Cardiac fibroblast (primary cell): ENCODE measurements around the gene TBXA2R.
"Not testable (repeated sequence)": the region's sequence is repeated elsewhere in the genome, so short reads cannot be mapped to it uniquely, and the experiment has no call there.

Experiments
- DNase-seq, 2 donors: peaks; one replicate each; pipeline versions ENCODE4 v3.0.0 to v3.0.0-alpha.2; 2010; ENCODE audit warnings: low read depth in 2 of 2
- H3K4me3 ChIP-seq, 2 donors: replicated peaks in 1 of 2; 1 replicate in 1 of 2; 2 replicates in 1 of 2; pipeline ENCODE4 v1.5.1; 2011; ENCODE audit warnings: low read depth in 2 of 2, low read length in 2 of 2, mild to moderate bottlenecking in 2 of 2, moderate library complexity in 1 of 2
- TF ChIP-seq, protein P1 (sequence below): IDR thresholded peaks from one replicate; pipeline ENCODE4 v1.5.1; 2011; ENCODE audit warnings: low read depth, mild to moderate bottlenecking, low read length, inconsistent platforms

TBXA2R gene

DNA sequence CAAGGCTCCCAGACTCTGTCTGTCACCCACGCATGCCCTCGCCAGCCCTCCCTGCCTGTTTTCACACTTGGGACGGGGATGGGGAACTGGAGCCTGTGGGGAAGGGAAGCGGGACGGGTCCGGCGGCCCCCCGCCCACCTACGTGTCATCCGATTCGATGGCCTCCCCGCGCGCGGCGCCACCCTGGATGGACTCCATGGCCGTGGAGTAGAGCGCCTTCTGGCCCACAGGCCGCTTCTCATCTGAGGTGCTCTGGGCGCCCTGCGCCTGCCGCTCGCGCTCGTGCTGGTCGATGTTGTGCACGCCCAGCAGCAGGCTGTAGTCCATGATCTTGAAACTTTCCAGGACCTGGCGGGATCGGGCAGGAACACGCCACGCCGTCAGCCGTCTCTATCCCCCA lies 45.0 kb upstream of the TBXA2R start:
- no peak for DNase-seq
- no peak overlapping the region for H3K4me3 ChIP-seq
- TF ChIP-seq, protein P1, sequence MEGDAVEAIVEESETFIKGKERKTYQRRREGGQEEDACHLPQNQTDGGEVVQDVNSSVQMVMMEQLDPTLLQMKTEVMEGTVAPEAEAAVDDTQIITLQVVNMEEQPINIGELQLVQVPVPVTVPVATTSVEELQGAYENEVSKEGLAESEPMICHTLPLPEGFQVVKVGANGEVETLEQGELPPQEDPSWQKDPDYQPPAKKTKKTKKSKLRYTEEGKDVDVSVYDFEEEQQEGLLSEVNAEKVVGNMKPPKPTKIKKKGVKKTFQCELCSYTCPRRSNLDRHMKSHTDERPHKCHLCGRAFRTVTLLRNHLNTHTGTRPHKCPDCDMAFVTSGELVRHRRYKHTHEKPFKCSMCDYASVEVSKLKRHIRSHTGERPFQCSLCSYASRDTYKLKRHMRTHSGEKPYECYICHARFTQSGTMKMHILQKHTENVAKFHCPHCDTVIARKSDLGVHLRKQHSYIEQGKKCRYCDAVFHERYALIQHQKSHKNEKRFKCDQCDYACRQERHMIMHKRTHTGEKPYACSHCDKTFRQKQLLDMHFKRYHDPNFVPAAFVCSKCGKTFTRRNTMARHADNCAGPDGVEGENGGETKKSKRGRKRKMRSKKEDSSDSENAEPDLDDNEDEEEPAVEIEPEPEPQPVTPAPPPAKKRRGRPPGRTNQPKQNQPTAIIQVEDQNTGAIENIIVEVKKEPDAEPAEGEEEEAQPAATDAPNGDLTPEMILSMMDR: no peak

DNA sequence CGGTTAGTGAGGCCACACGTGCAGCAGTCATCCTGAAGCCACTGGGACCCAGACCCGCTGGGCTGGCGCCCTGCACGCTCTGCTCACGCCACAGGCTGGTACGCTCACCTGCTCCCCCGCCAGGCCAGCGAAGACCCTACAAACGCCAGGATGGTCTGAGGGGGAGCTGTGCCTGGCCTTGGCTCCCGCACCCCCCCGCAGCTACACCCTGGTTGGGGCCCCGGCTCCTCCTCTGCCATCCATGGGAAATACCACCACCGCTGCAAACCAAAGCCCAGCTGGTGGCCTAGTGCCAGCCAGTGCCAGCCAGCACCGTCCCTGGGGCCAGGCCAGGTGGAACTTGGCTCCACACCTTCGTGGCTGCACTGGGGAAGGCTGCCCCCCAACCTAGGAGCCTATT lies 43.2 kb upstream of the TBXA2R start:
- H3K4me3 ChIP-seq: no peak overlapping the region
- no peak for DNase-seq
- TF ChIP-seq, protein P1: no peak

DNA sequence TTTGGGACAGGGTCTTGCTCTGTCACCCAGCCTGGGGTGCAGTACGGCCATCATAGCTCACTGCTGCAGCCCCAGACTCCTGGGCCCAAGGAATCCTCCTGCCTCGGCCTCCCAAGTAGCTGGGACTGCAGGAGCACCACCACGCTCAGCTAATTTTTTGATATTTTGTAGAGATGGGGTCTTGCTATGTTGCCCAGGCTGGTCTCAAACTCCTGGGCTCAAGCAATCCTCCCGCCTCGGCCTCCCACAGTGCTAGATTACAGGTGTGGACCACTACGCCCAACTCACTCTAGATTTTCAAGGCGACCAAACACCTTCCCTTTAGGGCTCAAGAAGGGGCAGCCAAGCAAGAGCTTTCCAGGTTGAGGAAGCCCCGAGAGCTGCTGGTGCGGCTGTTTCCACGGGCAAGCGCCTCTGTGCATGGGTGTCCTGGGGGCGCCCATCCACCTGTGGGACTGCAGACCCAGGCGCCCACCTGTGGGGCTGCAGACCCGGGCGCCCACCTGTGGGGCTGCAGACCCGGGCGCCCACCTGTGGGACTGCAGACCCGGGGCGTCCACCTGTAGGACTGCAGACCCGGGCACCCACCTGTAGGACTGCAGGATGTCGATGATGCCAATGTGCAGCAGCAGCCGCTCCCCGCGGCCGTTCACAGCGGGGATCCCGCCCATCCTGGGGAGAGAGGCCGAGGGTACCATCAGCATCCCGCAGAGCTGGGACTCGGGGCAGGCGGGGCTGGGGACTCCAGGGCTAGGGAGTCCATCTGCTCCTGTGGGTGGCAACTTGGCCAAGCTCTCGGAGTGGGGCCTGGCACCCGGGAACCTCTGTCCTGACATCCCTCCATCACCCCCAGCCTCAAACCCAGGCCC lies 41.6 kb upstream of the TBXA2R start:
- TF ChIP-seq, protein P1: no peak
- H3K4me3 ChIP-seq: no peak overlapping the region
- DNase-seq: no peak

DNA sequence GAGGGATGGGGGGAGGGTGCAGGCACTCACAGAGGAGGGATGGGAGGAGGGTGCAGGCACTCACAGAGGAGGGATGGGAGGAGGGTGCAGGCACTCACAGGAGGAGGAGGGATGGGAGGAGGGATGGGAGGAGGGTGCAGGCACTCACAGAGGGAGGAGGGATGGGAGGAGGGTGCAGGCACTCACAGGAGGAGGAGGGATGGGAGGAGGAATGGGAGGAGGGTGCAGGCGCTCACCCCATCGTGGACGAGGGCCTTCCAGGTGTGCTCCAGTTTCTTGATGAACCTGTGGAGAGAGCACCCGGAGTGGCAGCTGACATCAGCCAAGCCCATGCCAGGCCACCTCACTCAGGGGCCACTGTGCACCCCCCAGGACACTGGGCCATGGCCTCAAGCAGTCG lies 40.4 kb upstream of the TBXA2R start:
- not testable (repeated sequence) for DNase-seq, H3K4me3 ChIP-seq

DNA sequence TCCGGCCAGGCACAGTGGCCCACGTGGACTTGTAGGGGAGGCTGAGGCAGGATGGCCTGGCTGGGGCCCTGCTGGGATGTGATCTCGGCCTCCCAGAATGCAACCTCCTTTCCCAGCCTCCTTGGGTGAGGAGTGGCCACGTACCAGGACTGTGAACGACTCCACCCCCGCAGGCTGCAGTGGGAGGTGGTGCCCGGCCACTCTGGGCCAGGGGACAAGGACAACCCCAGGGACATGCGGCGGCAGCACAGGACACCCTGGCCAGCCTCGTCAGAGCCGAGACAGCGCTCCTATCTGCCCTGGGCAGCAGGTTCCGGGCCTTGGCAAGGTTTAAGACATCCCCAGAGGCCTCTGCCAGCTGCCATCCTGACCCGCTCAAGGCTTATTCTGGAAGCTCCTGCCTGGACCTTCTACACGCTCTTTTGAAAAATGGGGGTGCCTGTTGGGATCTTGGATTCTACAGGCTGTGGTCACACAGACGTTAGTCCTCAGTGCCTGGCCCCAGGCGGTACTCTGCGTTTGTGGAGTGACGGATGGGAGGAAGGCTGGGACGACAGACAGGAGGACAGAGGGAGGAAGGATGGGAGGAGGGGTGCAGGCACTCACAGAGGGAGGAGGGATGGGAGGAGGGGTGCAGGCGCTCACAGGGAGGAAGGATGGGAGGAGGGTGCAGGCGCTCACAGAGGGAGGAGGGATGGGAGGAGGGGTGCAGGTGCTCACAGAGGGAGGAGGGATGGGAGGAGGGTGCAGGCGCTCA lies 39.8 kb upstream of the TBXA2R start:
- TF ChIP-seq, protein P1: no peak
- DNase-seq: no peak
- no peak overlapping the region for H3K4me3 ChIP-seq

DNA sequence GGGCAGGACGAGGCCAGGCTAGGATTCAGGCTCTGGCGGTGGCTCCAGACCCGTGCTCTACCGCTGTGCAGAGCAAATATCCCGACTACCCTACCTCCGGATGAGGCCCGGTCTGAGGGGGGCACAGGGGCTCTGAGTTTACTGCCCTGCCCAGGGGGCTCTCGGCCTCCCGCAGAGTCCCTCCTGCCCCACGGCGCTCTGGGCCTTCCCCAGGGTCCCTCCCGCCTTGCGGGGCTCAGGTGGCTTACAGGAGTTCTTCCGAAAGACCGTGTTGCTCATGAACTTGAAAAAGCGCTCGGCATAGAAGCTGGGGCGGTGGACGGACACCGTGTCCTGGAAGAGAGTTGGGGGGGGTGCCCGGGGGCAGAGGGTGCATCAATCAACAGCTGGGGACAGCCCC lies 39.1 kb upstream of the TBXA2R start:
- no peak for DNase-seq
- TF ChIP-seq, protein P1: no peak
- no peak overlapping the region for H3K4me3 ChIP-seq

DNA sequence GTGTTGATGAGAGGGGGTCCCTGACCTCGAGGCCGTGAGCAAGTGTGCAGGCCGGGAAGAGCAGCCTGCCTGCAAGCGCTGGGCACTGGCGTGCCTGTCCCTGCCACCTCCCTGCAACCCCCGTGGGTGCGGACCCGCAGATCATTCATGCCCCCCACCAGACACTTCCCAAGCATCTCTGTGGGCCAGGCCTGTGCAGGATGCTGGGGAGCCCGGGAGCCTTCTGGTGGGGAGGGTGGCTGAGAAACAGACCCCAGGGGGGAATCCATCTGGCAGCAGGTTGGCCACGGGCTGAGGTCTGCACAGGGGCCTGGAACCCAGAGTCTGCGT lies 38.4 kb upstream of the TBXA2R start:
- TF ChIP-seq, protein P1: no peak
- H3K4me3 ChIP-seq: no peak overlapping the region
- no peak for DNase-seq
